Parathyroid adenoma (tissue), 2 donors: ENCODE results near the gene MAPKAPK5.

Experiments used
- H2AFZ ChIP-seq: fragments of 300-600 bp; sonication (generic); one replicate; pipeline ENCODE4 v1.7.0; 2017; ENCODE audit warnings: antibody characterized with exemption, mild to moderate bottlenecking
- H3K27ac ChIP-seq: fragments of 300-600 bp; sonication (generic); one replicate; pipeline ENCODE4 v1.7.0; 2017
- H3K27me3 ChIP-seq: fragments of 300-600 bp; sonication (generic); one replicate; pipeline ENCODE4 v1.7.0; 2017; ENCODE audit warnings: low read length; ENCODE audit not compliant: control insufficient read depth, insufficient read depth
- H3K36me3 ChIP-seq: fragments of 300-600 bp; sonication (generic); one replicate; pipeline ENCODE4 v1.7.0; 2017; ENCODE audit warnings: low read length; ENCODE audit not compliant: control insufficient read depth, insufficient read depth
- H3K4me1 ChIP-seq: fragments of 300-600 bp; sonication (generic); one replicate; pipeline ENCODE4 v1.7.0; 2017; ENCODE audit warnings: control low read depth
- H3K4me2 ChIP-seq: fragments of 300-600 bp; sonication (generic); one replicate; pipeline ENCODE4 v1.7.0; 2017; ENCODE audit warnings: low read length
- H3K4me3 ChIP-seq: fragments of 300-600 bp; sonication (generic); one replicate; pipeline ENCODE4 v1.7.0; 2017; ENCODE audit warnings: low read depth, low read length
- H3K79me2 ChIP-seq: fragments of 300-600 bp; sonication (generic); one replicate; pipeline ENCODE4 v1.7.0; 2017; ENCODE audit warnings: control low read depth
- H3K9ac ChIP-seq: fragments of 300-600 bp; sonication (generic); one replicate; pipeline ENCODE4 v1.7.0; 2017; ENCODE audit warnings: mild to moderate bottlenecking
- H3K9me3 ChIP-seq: fragments of 300-600 bp; sonication (generic); one replicate; pipeline ENCODE4 v1.7.0; 2017; ENCODE audit warnings: low read length; ENCODE audit not compliant: control insufficient read depth
- TF ChIP-seq, protein P1 (sequence below): fragments of 300-600 bp; sonication (generic); IDR thresholded peaks from one replicate; pipeline ENCODE4 v1.7.0; 2017; ENCODE audit warnings: antibody characterized with exemption, mild to moderate bottlenecking
- donor health status: primary hyperparathyroidism.

The MAPKAPK5 gene

DNA sequence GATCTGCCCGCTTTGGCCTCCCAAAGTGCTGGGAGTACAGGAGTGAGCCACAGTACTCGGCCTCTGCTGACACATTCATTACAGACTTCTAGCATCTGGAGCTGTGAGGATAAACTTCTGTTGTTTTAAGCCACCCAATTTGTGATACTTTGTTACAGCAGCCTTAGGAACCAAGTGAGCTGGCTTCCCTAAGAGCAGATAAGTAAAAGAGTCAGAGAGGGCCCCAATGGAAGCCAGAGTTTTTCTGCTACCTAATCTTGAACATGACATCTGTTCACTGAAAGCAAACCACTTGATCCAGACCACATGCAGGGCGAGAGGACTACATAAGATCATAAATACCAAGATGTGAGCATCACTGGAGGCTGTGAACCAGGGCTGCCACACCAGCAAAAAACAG lies 3.7 kb upstream of the MAPKAPK5 start:
- Histone ChIP-seq H3K36me3 (no peaks in the 10 kb centered on the region), H3K4me1 (peaks cover 7% of the 10 kb centered on the region), H3K4me3 (no peak overlapping the region), H3K27me3 (no peaks in the 10 kb centered on the region), H3K9me3 (no peaks in the 10 kb centered on the region), H3K27ac (no peak overlapping the region), H2AFZ (no peak overlapping the region), H3K9ac (no peak overlapping the region), H3K4me2 (no peak overlapping the region), H3K79me2 (peaks cover 7% of the 10 kb centered on the region)
- TF ChIP-seq, protein P1, sequence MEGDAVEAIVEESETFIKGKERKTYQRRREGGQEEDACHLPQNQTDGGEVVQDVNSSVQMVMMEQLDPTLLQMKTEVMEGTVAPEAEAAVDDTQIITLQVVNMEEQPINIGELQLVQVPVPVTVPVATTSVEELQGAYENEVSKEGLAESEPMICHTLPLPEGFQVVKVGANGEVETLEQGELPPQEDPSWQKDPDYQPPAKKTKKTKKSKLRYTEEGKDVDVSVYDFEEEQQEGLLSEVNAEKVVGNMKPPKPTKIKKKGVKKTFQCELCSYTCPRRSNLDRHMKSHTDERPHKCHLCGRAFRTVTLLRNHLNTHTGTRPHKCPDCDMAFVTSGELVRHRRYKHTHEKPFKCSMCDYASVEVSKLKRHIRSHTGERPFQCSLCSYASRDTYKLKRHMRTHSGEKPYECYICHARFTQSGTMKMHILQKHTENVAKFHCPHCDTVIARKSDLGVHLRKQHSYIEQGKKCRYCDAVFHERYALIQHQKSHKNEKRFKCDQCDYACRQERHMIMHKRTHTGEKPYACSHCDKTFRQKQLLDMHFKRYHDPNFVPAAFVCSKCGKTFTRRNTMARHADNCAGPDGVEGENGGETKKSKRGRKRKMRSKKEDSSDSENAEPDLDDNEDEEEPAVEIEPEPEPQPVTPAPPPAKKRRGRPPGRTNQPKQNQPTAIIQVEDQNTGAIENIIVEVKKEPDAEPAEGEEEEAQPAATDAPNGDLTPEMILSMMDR: no peak

DNA sequence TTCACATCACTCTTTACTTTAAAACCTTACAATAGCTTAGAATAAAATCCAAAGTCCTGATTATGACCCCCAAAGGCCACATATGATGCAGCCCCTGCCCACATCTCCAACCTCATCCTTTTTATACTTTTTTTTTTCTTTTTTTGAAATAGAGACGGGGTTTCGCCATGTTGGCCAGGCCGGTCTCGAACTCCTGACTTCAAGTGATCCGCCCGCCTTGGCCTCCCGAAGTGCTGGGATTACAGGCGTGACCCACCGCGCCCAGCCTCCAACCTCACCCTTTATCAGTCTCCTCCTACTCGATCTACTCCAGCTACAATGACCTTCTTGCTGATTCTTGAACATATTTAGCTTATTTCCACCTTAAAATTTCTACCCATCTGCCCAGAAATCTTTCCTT lies 1.2 kb upstream of the MAPKAPK5 start:
- Histone ChIP-seq H3K4me3 (peak overlapping the region; percentile 83), H3K9me3 (no peaks in the 10 kb centered on the region), H3K79me2 (peaks cover 27% of the 10 kb centered on the region), H3K4me1 (peaks cover 11% of the 10 kb centered on the region), H3K27ac (peak overlapping the region; percentile 93), H3K36me3 (no peaks in the 10 kb centered on the region), H3K9ac (no peak overlapping the region), H3K27me3 (no peaks in the 10 kb centered on the region), H3K4me2 (peak overlapping the region; percentile 70), H2AFZ (peak overlapping the region; percentile 89)
- TF ChIP-seq, protein P1: no peak

DNA sequence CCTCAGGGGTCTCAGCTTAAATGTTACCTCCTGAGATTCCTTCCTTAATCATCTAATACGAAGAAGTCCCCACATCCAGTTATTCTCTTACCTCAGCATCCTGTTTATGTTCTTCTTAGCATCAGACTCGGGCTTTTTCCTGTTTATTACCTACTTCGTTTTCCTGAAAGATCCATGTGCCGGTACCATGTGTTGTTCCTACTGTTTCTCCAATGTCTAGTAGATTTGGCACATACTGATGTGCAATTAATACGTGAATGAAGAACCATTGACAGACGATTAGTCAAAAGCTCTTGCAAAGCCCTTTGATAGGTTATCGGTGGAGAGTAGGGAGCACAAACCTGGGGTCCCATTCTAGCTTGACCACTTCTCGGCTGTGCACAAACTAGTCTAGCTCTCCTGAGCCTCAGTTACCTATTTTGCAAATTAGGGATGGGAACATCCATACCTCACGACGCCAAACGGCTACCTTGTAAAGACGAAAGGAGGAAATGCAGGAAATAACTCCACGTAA lies 735 bp upstream of the MAPKAPK5 start:
- Histone ChIP-seq H3K79me2 (peaks cover 27% of the 10 kb centered on the region), H3K4me2 (peak overlapping the region; percentile 70), H2AFZ (peak overlapping the region; percentile 89), H3K27me3 (no peaks in the 10 kb centered on the region), H3K4me1 (peaks cover 11% of the 10 kb centered on the region), H3K27ac (peak overlapping the region; percentile 93), H3K9me3 (no peaks in the 10 kb centered on the region), H3K4me3 (peak overlapping the region; percentile 83), H3K36me3 (no peaks in the 10 kb centered on the region), H3K9ac (no peak overlapping the region)
- TF ChIP-seq, protein P1: no peak

DNA sequence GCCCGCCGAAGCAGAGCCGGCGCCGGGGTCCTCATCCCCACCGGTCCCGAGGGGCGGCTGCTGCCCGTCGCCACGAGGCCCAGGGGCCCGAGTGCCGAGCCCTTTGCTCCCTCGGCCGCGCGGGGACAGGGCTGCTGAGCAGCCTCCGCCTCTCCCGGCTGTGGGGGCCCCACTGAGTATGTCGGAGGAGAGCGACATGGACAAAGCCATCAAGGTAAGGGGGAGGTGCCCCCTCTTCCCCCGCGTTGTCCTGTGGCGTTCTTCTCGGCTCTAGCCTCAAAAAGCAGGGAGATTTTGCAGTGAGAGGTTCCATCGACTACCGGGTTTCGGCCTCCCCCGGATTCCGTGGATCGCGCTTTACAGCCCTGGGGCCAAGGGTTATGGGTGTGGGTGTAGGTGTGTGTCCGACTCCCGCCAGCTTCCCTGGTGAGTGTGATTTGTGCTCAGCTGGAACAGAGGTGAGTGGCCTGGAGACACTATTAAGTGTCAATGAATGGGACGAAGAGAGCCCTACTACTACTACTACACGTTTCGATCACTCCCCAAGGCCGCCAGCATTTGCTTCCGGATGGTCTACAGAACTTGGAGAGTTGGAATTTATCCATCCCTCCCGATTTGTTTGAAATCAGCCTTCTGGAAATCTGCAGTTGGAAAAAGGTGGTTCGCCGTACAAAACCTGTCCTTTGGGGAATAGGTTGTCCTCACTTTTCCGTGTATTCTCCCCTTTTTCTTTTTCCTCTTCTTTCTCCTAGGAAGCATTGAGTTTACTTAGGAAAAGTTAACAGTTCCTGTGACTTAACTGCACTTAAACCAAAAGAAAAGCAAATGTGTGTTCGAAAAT lies 748 bp downstream of the MAPKAPK5 start:
- H3K9ac ChIP-seq: peak overlapping the region; percentile 39
- peak overlapping the region; percentile 89 for H2AFZ ChIP-seq
- H3K27ac ChIP-seq: peak overlapping the region; percentile 93
- peak overlapping the region; percentile 70 for H3K4me2 ChIP-seq
- H3K4me1 ChIP-seq: peaks cover 11% of the 10 kb centered on the region
- peak overlapping the region; percentile 83 for H3K4me3 ChIP-seq
- H3K9me3 ChIP-seq: no peaks in the 10 kb centered on the region
- no peaks in the 10 kb centered on the region for H3K36me3 ChIP-seq
- peaks cover 31% of the 10 kb centered on the region for H3K79me2 ChIP-seq
- TF ChIP-seq, protein P1: no peak
- no peaks in the 10 kb centered on the region for H3K27me3 ChIP-seq
